ENCODE results near the gene CYP11A1. TPM values are rescaled to one million over a fixed set of nuclear protein-coding genes. Genes with fewer than 3 reads are reported as not detected.

The CYP11A1 gene
- total RNA-seq, 3 donors from 2014 or later = 0.52 to 0.82 (median 0.60) TPM

GRCh38 chr15:74408385-74408784, 40.9 kb upstream of the CYP11A1 start:
- no peaks in the 10 kb centered on the region for H3K9me3 ChIP-seq
- H3K4me3 ChIP-seq = no peak overlapping the region
- ATAC-seq (no peak), DNase-seq (no peak)
- no peak for TF ChIP-seq CTCF (IDR thresholded peaks at IDR 0.05)
- no peaks in the 10 kb centered on the region for H3K36me3 ChIP-seq (ENCODE audit: low read depth)
- no peaks in the 10 kb centered on the region for H3K4me1 ChIP-seq (ENCODE audit: low read depth)
- intact Hi-C loops (cut with DNase I, micrococcal nuclease) = no loop called here

- intact Hi-C loops (cut with DNase I, micrococcal nuclease) = no loop called here
Observed at GRCh38 chr15:74406992-74407705, 39.7 kb upstream of the CYP11A1 start.

GRCh38 chr15:74406517-74406916, 39.1 kb upstream of the CYP11A1 start:
- Histone ChIP-seq H3K4me1 (ENCODE audit: low read depth) (peaks cover 6% of the 10 kb centered on the region), H3K4me3 (no peak overlapping the region), H3K9me3 (no peaks in the 10 kb centered on the region), H3K36me3 (ENCODE audit: low read depth) (no peaks in the 10 kb centered on the region)
- TF ChIP-seq CTCF (IDR thresholded peaks at IDR 0.05) = no peak
- intact Hi-C loops (cut with DNase I, micrococcal nuclease) = no loop called here
- DNase-seq (no peak), ATAC-seq (no peak)

More at GRCh38 chr15:74406992-74407705, 39.7 kb upstream of the CYP11A1 start:
- ATAC-seq (no peak), DNase-seq (no peak)
- peaks cover 6% of the 10 kb centered on the region for H3K4me1 ChIP-seq (ENCODE audit: low read depth)
- H3K36me3 ChIP-seq (ENCODE audit: low read depth) = no peaks in the 10 kb centered on the region
- H3K9me3 ChIP-seq = no peaks in the 10 kb centered on the region
- H3K4me3 ChIP-seq = no peak overlapping the region
- TF ChIP-seq CTCF (IDR thresholded peaks at IDR 0.05) = no peak

GRCh38 chr15:74405823-74406222, 38.4 kb upstream of the CYP11A1 start:
- TF ChIP-seq CTCF (IDR thresholded peaks at IDR 0.05) = no peak
- Histone ChIP-seq H3K36me3 (ENCODE audit: low read depth) (no peaks in the 10 kb centered on the region), H3K4me1 (ENCODE audit: low read depth) (peaks cover 6% of the 10 kb centered on the region), H3K4me3 (no peak overlapping the region), H3K9me3 (no peaks in the 10 kb centered on the region)
- ATAC-seq (no peak), DNase-seq (no peak)
- intact Hi-C loops (cut with DNase I, micrococcal nuclease) = no loop called here

GRCh38 chr15:74403991-74404563, 36.6 kb upstream of the CYP11A1 start:
- H3K9me3 ChIP-seq = no peaks in the 10 kb centered on the region
- DNase-seq (no peak), ATAC-seq (peak; percentile 5)
- intact Hi-C loops (cut with DNase I, micrococcal nuclease) = no loop called here
- H3K4me3 ChIP-seq = no peak overlapping the region
- peaks cover 6% of the 10 kb centered on the region for H3K4me1 ChIP-seq (ENCODE audit: low read depth)
- no peaks in the 10 kb centered on the region for H3K36me3 ChIP-seq (ENCODE audit: low read depth)
- no peak for TF ChIP-seq CTCF (IDR thresholded peaks at IDR 0.05)

Measured in mucosa of descending colon (tissue), 3 donors.